Sciatic nerve (tissue), 2 donors: Measurements from ENCODE around the gene GZMH. TPM values are rescaled to one million over a fixed set of nuclear protein-coding genes. Genes with fewer than 3 reads are reported as not detected.
"Not testable (repeated sequence)": the region's sequence is repeated elsewhere in the genome, so short reads cannot be mapped to it uniquely, and the experiment has no call there.

Source experiments
- ATAC-seq: fragments of 200-7000 bp; cut with Tn5 transposase; one replicate; pipeline ENCODE4 v1.9.1; 2020; ENCODE audit warnings: mild to moderate bottlenecking, moderate library complexity
- DNase-seq: peaks from one replicate; pipeline ENCODE4 v3.0.0-alpha.2; 2020; ENCODE audit warnings: low spot score
- intact Hi-C: fragments of 100-400 bp; cut with DNase I; formaldehyde crosslinking; loops from one replicate; pipeline ENCODE4 v1.14.2; 2022
- total RNA-seq: library from RNA; stranded (reverse); fragmentation: NEBNext Ultra II Directional; extraction: Animal tissue kit (Norgen Biotek cat#: 25700); gene quantifications from one replicate; pipeline ENCODE4 v1.2.1, GENCODE V29; 2021
- donor health status: DM: no; HTN: no; CAD: no.
- donor health status: DM: no; HTN: no; CAD: no.

The GZMH gene
- total RNA-seq, 1 donor from 2014 or later, result 1.6 TPM

- intact Hi-C loops, result no loop called here
- DNase-seq, result no peak
- no peak for ATAC-seq
Measured at GRCh38 chr14:24605435-24606190, 3.9 kb downstream of the GZMH start.

- intact Hi-C loops, result no loop called here
- DNase-seq, result no peak
- no peak for ATAC-seq
Measured at GRCh38 chr14:24597403-24597802, 12.1 kb downstream of the GZMH start.

- ATAC-seq, result no peak
- intact Hi-C loops, result no loop called here
- no peak for DNase-seq
Measured at GRCh38 chr14:24595073-24595808, 14.2 kb downstream of the GZMH start.

- intact Hi-C loops, ATAC-seq: not testable (repeated sequence)
Measured at GRCh38 chr14:24591004-24591403, 18.5 kb downstream of the GZMH start.

GRCh38 chr14:24584402-24584801 lies 25.1 kb downstream of the GZMH start:
- ATAC-seq, intact Hi-C loops, DNase-seq: not testable (repeated sequence)

More at GRCh38 chr14:24591004-24591403, 18.5 kb downstream of the GZMH start:
- DNase-seq, result not testable (repeated sequence)

GRCh38 chr14:24578558-24578957 lies 30.9 kb downstream of the GZMH start:
- ATAC-seq (no peak), DNase-seq (no peak)
- intact Hi-C loops, result no loop called here

GRCh38 chr14:24576771-24577170 lies 32.7 kb downstream of the GZMH start:
- ATAC-seq (no peak), DNase-seq (no peak)
- intact Hi-C loops, result no loop called here

GRCh38 chr14:24576182-24576581 lies 33.3 kb downstream of the GZMH start, which contains the start of gene CTSG:
Gene CTSG (minus strand): TSS chr14:24576250. CDS start chr14:24576223, 27 bp downstream.
- DNase-seq (no peak), ATAC-seq (no peak)
- intact Hi-C loops, result no loop called here

GRCh38 chr14:24574206-24574774 lies 35.2 kb downstream of the GZMH start:
- intact Hi-C loops, result no loop called here
- ATAC-seq, result no peak

GRCh38 chr14:24566318-24566717 lies 43.2 kb downstream of the GZMH start:
- ATAC-seq, result no peak
- intact Hi-C loops, result no loop called here

More at GRCh38 chr14:24574206-24574774, 35.2 kb downstream of the GZMH start:
- no peak for DNase-seq

GRCh38 chr14:24565766-24566165 lies 43.7 kb downstream of the GZMH start:
- intact Hi-C loops, result no loop called here
- no peak for ATAC-seq
- no peak for DNase-seq

More at GRCh38 chr14:24566318-24566717, 43.2 kb downstream of the GZMH start:
- DNase-seq, result no peak

GRCh38 chr14:24563505-24563904 lies 46.0 kb downstream of the GZMH start:
- intact Hi-C loops, result no loop called here
- no peak for ATAC-seq

GRCh38 chr14:24556756-24557155 lies 52.7 kb downstream of the GZMH start:
- DNase-seq (no peak), ATAC-seq (no peak)
- intact Hi-C loops, result no loop called here

More at GRCh38 chr14:24563505-24563904, 46.0 kb downstream of the GZMH start:
- DNase-seq, result no peak

Other genes starting within 250 kb of the GZMH start
- gene NFATC4, start 241.5 kb downstream of the GZMH start, total RNA-seq, result 78.9 TPM
- gene NYNRIN, start 210.7 kb downstream of the GZMH start, total RNA-seq, result 20.0 TPM
- 7.0 TPM for gene CBLN3, start 180.0 kb downstream of the GZMH start, total RNA-seq
- gene KHNYN, start 179.7 kb downstream of the GZMH start, total RNA-seq, result 73.4 TPM
- 43.9 TPM for gene SDR39U1, start 166.9 kb downstream of the GZMH start, total RNA-seq
- gene CMA1, start 101.4 kb downstream of the GZMH start, total RNA-seq, result 2.3 TPM
- gene CTSG, start 33.4 kb downstream of the GZMH start, total RNA-seq, result 6.3 TPM
- gene GZMB, start 24.5 kb upstream of the GZMH start, total RNA-seq, result 3.1 TPM